HG03066 (cell line): ENCODE measurements around the gene SLBP.
"Not testable (repeated sequence)": the region's sequence is repeated elsewhere in the genome, so short reads cannot be mapped to it uniquely, and the experiment has no call there.

Experiments used
- ATAC-seq: cut with Tn5 transposase; IDR thresholded peaks from one replicate; pipeline ENCODE4 v1.9.1; 2021; ENCODE audit warnings: low read depth; ENCODE audit not compliant: unreplicated experiment

SLBP gene

GRCh38 chr4:1714303-1715001 lies 2.3 kb upstream of the SLBP start:
- no peak for ATAC-seq

- ATAC-seq, result peak; percentile 3
Observed at GRCh38 chr4:1713003-1713851, 1.1 kb upstream of the SLBP start.

- peak; percentile 4 for ATAC-seq
Observed at GRCh38 chr4:1711571-1712215, 426 bp downstream of the SLBP start.

- no peak for ATAC-seq
Observed at GRCh38 chr4:1711055-1711570, 1.0 kb downstream of the SLBP start.

GRCh38 chr4:1708581-1708980 lies 3.5 kb downstream of the SLBP start:
- no peak for ATAC-seq

- no peak for ATAC-seq
Observed at GRCh38 chr4:1706358-1706757, 5.8 kb downstream of the SLBP start.

- no peak for ATAC-seq
Observed at GRCh38 chr4:1705732-1706131, 6.4 kb downstream of the SLBP start.

GRCh38 chr4:1703867-1704266 lies 8.3 kb downstream of the SLBP start:
- ATAC-seq, result no peak

GRCh38 chr4:1701671-1702070 lies 10.4 kb downstream of the SLBP start:
- ATAC-seq, result not testable (repeated sequence)

GRCh38 chr4:1695913-1696312 lies 16.2 kb downstream of the SLBP start:
- ATAC-seq, result no peak

- ATAC-seq, result peak; percentile 75
Observed at GRCh38 chr4:1693131-1693896, 18.8 kb downstream of the SLBP start.

- no peak for ATAC-seq
Observed at GRCh38 chr4:1691737-1692373, 20.3 kb downstream of the SLBP start.

GRCh38 chr4:1690698-1691097 lies 21.4 kb downstream of the SLBP start:
- no peak for ATAC-seq

- ATAC-seq, result no peak
Observed at GRCh38 chr4:1686440-1687036, 25.6 kb downstream of the SLBP start.

- ATAC-seq, result no peak
Observed at GRCh38 chr4:1685235-1686150, 26.6 kb downstream of the SLBP start.

- ATAC-seq, result peak; percentile 6
Observed at GRCh38 chr4:1684506-1685234, 27.4 kb downstream of the SLBP start.

- peak; percentile 76 for ATAC-seq
Observed at GRCh38 chr4:1683736-1684505, 28.2 kb downstream of the SLBP start, which contains the start of gene FAM53A. Gene FAM53A (minus strand): TSS chr4:1684313. CDS start chr4:1668741, 15,572 bp downstream.
